DMS153 treated with DMSO at 0.1 percent for 48 hours (cell line): ENCODE data around the gene SART3.
"Not testable (repeated sequence)": the region's sequence is repeated elsewhere in the genome, so short reads cannot be mapped to it uniquely, and the experiment has no call there.

Experiments
- DNase-seq: peaks from one replicate; lab custom pipeline; 2025; ENCODE audit not compliant: unreplicated experiment; lab: John Stamatoyannopoulos, UW

Gene SART3

GRCh38 chr12:108502922-108503321 is 58.1 kb downstream of the SART3 start:
- no peak for DNase-seq

GRCh38 chr12:108498136-108498535 is 62.8 kb downstream of the SART3 start:
- DNase-seq: no peak

- no peak for DNase-seq
These were observed 65.0 kb downstream of the SART3 start for GRCh38 chr12:108495823-108496579.

- DNase-seq: no peak
These were observed 65.9 kb downstream of the SART3 start for GRCh38 chr12:108495054-108495453.

- no peak for DNase-seq
These were observed 69.7 kb downstream of the SART3 start for GRCh38 chr12:108491256-108491655.

- not testable (repeated sequence) for DNase-seq
These were observed 73.9 kb downstream of the SART3 start for GRCh38 chr12:108487029-108487428.

- not testable (repeated sequence) for DNase-seq
These were observed 75.6 kb downstream of the SART3 start for GRCh38 chr12:108485371-108485770.

GRCh38 chr12:108484845-108485244 is 76.1 kb downstream of the SART3 start:
- no peak for DNase-seq

- no peak for DNase-seq
These were observed 76.5 kb downstream of the SART3 start for GRCh38 chr12:108484431-108484830.

- DNase-seq: no peak
These were observed 77.5 kb downstream of the SART3 start for GRCh38 chr12:108483213-108484059.

GRCh38 chr12:108482717-108483212 is 78.2 kb downstream of the SART3 start:
- no peak for DNase-seq

- no peak for DNase-seq
These were observed 81.5 kb downstream of the SART3 start for GRCh38 chr12:108479364-108480070.

GRCh38 chr12:108478611-108479206 is 82.3 kb downstream of the SART3 start:
- DNase-seq: no peak

GRCh38 chr12:108477881-108478259 is 83.1 kb downstream of the SART3 start:
- DNase-seq: no peak

- DNase-seq: no peak
These were observed 83.7 kb downstream of the SART3 start for GRCh38 chr12:108477055-108477880.

- no peak for DNase-seq
These were observed 85.6 kb downstream of the SART3 start for GRCh38 chr12:108475396-108475795.

- no peak for DNase-seq
These were observed 87.4 kb downstream of the SART3 start for GRCh38 chr12:108473400-108474055.
